GM12878 (cell line): ENCODE results near the gene C22orf42. TPM values are rescaled to one million over a fixed set of nuclear protein-coding genes. Genes with fewer than 3 reads are reported as not detected.

ENCODE experiments used
- ATAC-seq: fragments of 200-7000 bp; cut with Tn5 transposase; 3 replicates; pipeline ENCODE4 v1.9.1; 2020; ENCODE audit warnings: mild to moderate bottlenecking, moderate library complexity
- BruUV-seq: library from RNA; stranded (reverse); fragments of 400-500 nt; replicated peaks from 2 replicates; lab custom pipeline; 2021; lab: Mats Ljungman, UMichigan
- CTCF ChIA-PET: fragments of 300-600 bp; sonication (Branson Sonifier 250); formaldehyde crosslinking; extraction: SDS; loops from one replicate; lab custom pipeline; 2021; ENCODE audit warnings: inconsistent platforms; lab: Yijun Ruan, JAX
- POLR2A ChIA-PET: fragments of 350-600 bp; formaldehyde crosslinking; extraction: SDS; loops from one replicate; lab custom pipeline; 2021; ENCODE audit warnings: inconsistent platforms; lab: Charles Lee
- RAD21 ChIA-PET: fragments of 300-600 bp; sonication (Branson Sonifier 250); formaldehyde crosslinking; loops from one replicate; lab custom pipeline; 2023; ENCODE audit warnings: antibody characterized with exemption; ENCODE audit not compliant: unreplicated experiment; lab: Charles Lee
- SMC1A ChIA-PET: fragments of 300-600 bp; sonication (Branson Sonifier 250); formaldehyde crosslinking; loops from one replicate; lab custom pipeline; 2023; ENCODE audit not compliant: unreplicated experiment, uncharacterized antibody; lab: Charles Lee
- DNase-seq: peaks from one replicate; pipeline ENCODE4 v3.0.0-alpha.2; 2011; ENCODE audit warnings: low read depth, low spot score
- FAIRE-seq: peaks from 3 replicates; lab custom pipeline; 2011; peaks lifted over from hg19 to GRCh38; lab: Jason Lieb, UNC
- H2AFZ ChIP-seq: 2 replicates; pipeline ENCODE4 v1.6.0; 2011; ENCODE audit warnings: low read depth, low read length, control low read depth; ENCODE audit not compliant: control insufficient read depth
- H3K27ac ChIP-seq: 2 replicates; pipeline ENCODE4 v1.5.1; 2011; ENCODE audit warnings: control low read depth; ENCODE audit not compliant: control insufficient read depth, insufficient read depth
- H3K27me3 ChIP-seq, 2 experiments: replicated peaks in 1 of 2; 2 replicates each; pipeline versions ENCODE4 v1.6.0 to v1.6.1; 2011; ENCODE audit warnings: low read length in 1 of 2; ENCODE audit not compliant: control insufficient read depth in 2 of 2, insufficient read depth in 2 of 2
- H3K36me3 ChIP-seq, 2 experiments: 2 replicates each; pipeline ENCODE4 v1.5.1; 2011; ENCODE audit warnings: low read length in 1 of 2; ENCODE audit not compliant: control insufficient read depth in 2 of 2, insufficient read depth in 2 of 2
- H3K4me1 ChIP-seq: 2 replicates; pipeline ENCODE4 v1.6.1; 2011; ENCODE audit warnings: mild to moderate bottlenecking, low read length, moderate library complexity, mixed read lengths; ENCODE audit not compliant: control insufficient read depth, insufficient read depth
- H3K4me2 ChIP-seq: 2 replicates; pipeline ENCODE4 v1.6.0; 2011; ENCODE audit warnings: control low read depth; ENCODE audit not compliant: control insufficient read depth, insufficient read depth
- H3K4me3 ChIP-seq: fragments of 200-600 bp; sonication (generic); 2 replicates; pipeline ENCODE4 v1.5.1; 2016
- H3K79me2 ChIP-seq: 2 replicates; pipeline ENCODE4 v1.6.0; 2011; ENCODE audit warnings: low read length; ENCODE audit not compliant: control insufficient read depth, insufficient read depth
- H3K9ac ChIP-seq: 2 replicates; pipeline ENCODE4 v1.8.0; 2011; ENCODE audit warnings: low read length, control low read depth, mixed read lengths; ENCODE audit not compliant: control insufficient read depth, insufficient read depth
- H3K9me3 ChIP-seq: replicated peaks from 3 replicates; pipeline ENCODE4 v1.5.1; 2011; ENCODE audit warnings: mild to moderate bottlenecking, low read length; ENCODE audit not compliant: control insufficient read depth, insufficient read depth
- H4K20me1 ChIP-seq: 2 replicates; pipeline ENCODE4 v1.6.0; 2011; ENCODE audit not compliant: control insufficient read depth, insufficient read depth
- ASH2L ChIP-seq: fragments of 300-600, 200-600 bp; sonication (generic); IDR thresholded peaks from 2 replicates; pipeline ENCODE4 v1.6.1; 2017; ENCODE audit warnings: low read depth, mild to moderate bottlenecking, borderline replicate concordance
- BMI1 ChIP-seq: fragments of 450-650 bp; IDR thresholded peaks from 2 replicates; pipeline ENCODE4 v1.6.1; 2016; ENCODE audit warnings: mild to moderate bottlenecking, moderate library complexity, borderline replicate concordance
- CHD4 ChIP-seq: fragments of 200-600 bp; sonication (generic); IDR thresholded peaks from 2 replicates; pipeline ENCODE4 v1.6.1; 2016; ENCODE audit warnings: mild to moderate bottlenecking
- EED ChIP-seq: sonication (generic); IDR thresholded peaks from 2 replicates; pipeline ENCODE4 v1.6.1; 2016; ENCODE audit warnings: antibody characterized with exemption, low read depth
- IKZF2 ChIP-seq, 2 experiments: fragments of 450-650 bp; IDR thresholded peaks; 2 replicates each; pipeline ENCODE4 v1.6.1; 2017; ENCODE audit warnings: mild to moderate bottlenecking in 2 of 2, moderate library complexity in 2 of 2
- IRF4 ChIP-seq: IDR thresholded peaks from 2 replicates; pipeline ENCODE4 v1.6.1; 2011; ENCODE audit warnings: low read depth, low read length
- NFYA ChIP-seq: IDR thresholded peaks from 2 replicates; pipeline ENCODE4 v1.6.1; 2011; ENCODE audit warnings: low read depth, mild to moderate bottlenecking, low read length, improper control_type of control experiment, borderline replicate concordance
- NFYB ChIP-seq: IDR thresholded peaks from 2 replicates; pipeline ENCODE4 v1.6.1; 2011; ENCODE audit warnings: low read depth, mild to moderate bottlenecking, low read length, improper control_type of control experiment, moderate library complexity; ENCODE audit not compliant: insufficient read depth
- NR2C2 ChIP-seq: IDR thresholded peaks from 2 replicates; pipeline ENCODE4 v1.6.1; 2011; ENCODE audit warnings: borderline replicate concordance, low read depth; ENCODE audit not compliant: control insufficient read depth, insufficient read length
- RELA ChIP-seq: fragments of 450-650 bp; IDR thresholded peaks from 2 replicates; pipeline ENCODE4 v1.8.0; 2014; ENCODE audit warnings: borderline replicate concordance; ENCODE audit not compliant: partially characterized antibody
- SIX5 ChIP-seq: IDR thresholded peaks from 2 replicates; pipeline ENCODE4 v1.6.1; 2011; ENCODE audit warnings: mild to moderate bottlenecking, low read depth, low read length, moderate library complexity; ENCODE audit not compliant: severe bottlenecking
- ZBED1 ChIP-seq: IDR thresholded peaks from 2 replicates; pipeline ENCODE4 v1.6.1; 2016; ENCODE audit warnings: borderline replicate concordance
- ZSCAN29 ChIP-seq: fragments of 450-650 bp; IDR thresholded peaks from 2 replicates; pipeline ENCODE4 v1.6.1; 2017; ENCODE audit warnings: mild to moderate bottlenecking, moderate library complexity
- WGBS: methylation state at CpG from one replicate; pipeline ENCODE4 v1.1.6; 2016; ENCODE audit warnings: low lambda C conversion rate; ENCODE audit not compliant: insufficient replicate concordance, insufficient coverage; ENCODE audit errors: missing lambda C conversion rate; 5-methylcytosine and 5-hydroxymethylcytosine counted together
- in situ Hi-C: fragments of 300-500 bp; cut with MboI; formaldehyde crosslinking; loops from 9 replicates; pipeline ENCODE4 v1.14.3; 2018; ENCODE audit warnings: mixed read lengths
- intact Hi-C: fragments of 100-400 bp; cut with micrococcal nuclease; formaldehyde crosslinking; loops from one replicate; pipeline ENCODE4 v1.14.2; 2022; ENCODE audit not compliant: unreplicated experiment
- polyA plus RNA-seq, 11 experiments: library from polyadenylated mRNA; depleted of rRNA in 4 of 11; unstranded in 6 of 11; stranded (reverse) in 5 of 11; fragments of >200 nt; fragmentation: Nextera tagmentation in 4 of 11; fragmentation: Illumina TruSeq in 1 of 11; extraction: Ambion mirVana in 4 of 11; extraction: Trizol in 1 of 11; gene quantifications; 1 replicate in 1 of 11; 2 replicates in 10 of 11; pipeline versions ENCODE4 v1.2.1 to v1.2.3, GENCODE V29; 2011 to 2016; ENCODE audit warnings: inconsistent platforms in 2 of 11, missing spikeins in 2 of 11, low read depth in 1 of 11
- total RNA-seq, 4 experiments: library from RNA; depleted of rRNA in 3 of 4; stranded (reverse); fragments of >200 nt in 3 of 4; fragmentation: Illumina TruSeq in 1 of 4; extraction: Trizol in 1 of 4; gene quantifications; 2 replicates each; pipeline versions ENCODE4 v1.2.1 to v1.2.3, GENCODE V29; 2013 to 2021
- TF ChIP-seq, protein P1 (sequence below): fragments of 450-650 bp; IDR thresholded peaks from 2 replicates; pipeline ENCODE4 v1.6.1; 2014; ENCODE audit warnings: mild to moderate bottlenecking
- TF ChIP-seq, protein P2 (sequence below): IDR thresholded peaks from 2 replicates; pipeline ENCODE4 v1.6.1; 2012; ENCODE audit warnings: low read depth, low read length, improper control_type of control experiment
- TF ChIP-seq, protein P3 (sequence below): fragments of 450-650 bp; formaldehyde crosslinking; IDR thresholded peaks from 2 replicates; pipeline ENCODE4 v1.5.0; 2022; ENCODE audit warnings: mild to moderate bottlenecking, missing genetic modification characterization

C22orf42 gene
- total and polyA plus RNA-seq, 10 of the 15 experiments (the other 5 are each of a cell fraction or from before 2014, with no cell fraction given), result not detected

DNA sequence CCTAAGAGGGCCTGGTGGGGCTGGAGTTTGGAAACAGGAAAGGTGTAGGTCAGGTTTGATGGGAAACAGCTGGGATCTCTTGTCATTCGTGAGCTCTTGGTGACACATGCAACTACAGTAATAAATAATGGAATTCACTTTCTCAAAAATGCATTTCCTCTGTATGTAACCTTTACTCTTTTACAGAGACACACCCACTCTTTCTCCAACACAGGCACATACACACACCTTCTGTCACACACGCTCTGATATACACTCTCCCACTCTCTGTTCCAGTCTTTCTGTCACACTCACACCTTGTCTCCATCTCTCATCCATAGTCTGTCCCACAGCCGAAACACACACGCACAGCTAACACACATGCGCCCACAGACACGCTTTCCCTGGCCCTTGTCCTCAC, 6.6 kb upstream of the C22orf42 start:
- ChIA-PET SMC1A (no interaction called here), POLR2A (no interaction called here), CTCF (interaction anchor here (0.6 kb wide), 1 partner anchor 28 kb away, joined by 3 read pairs; no protein-coding TSS in a partner anchor), RAD21 (no interaction called here)
- BruUV-seq, result no TSS peak
- ATAC-seq (no peak), FAIRE-seq (no peak), DNase-seq (no peak)
- WGBS, result 24% methylated on average over 6 of the region's 6 CpGs
- no peaks in the 10 kb centered on the region for H4K20me1 ChIP-seq
- no peak overlapping the region for H3K9ac ChIP-seq
- intact Hi-C loops, result no loop called here
- H3K36me3 ChIP-seq, result no peaks in the 10 kb centered on the region
- no peaks in the 10 kb centered on the region for H3K9me3 ChIP-seq
- H3K4me3 ChIP-seq, result no peak overlapping the region
- no peak overlapping the region for H2AFZ ChIP-seq
- H3K4me1 ChIP-seq, result no peaks in the 10 kb centered on the region
- no peak overlapping the region for H3K4me2 ChIP-seq
- in situ Hi-C loops, result no loop called here
- no peaks in the 10 kb centered on the region for H3K27me3 ChIP-seq
- H3K79me2 ChIP-seq, result no peaks in the 10 kb centered on the region
- H3K27ac ChIP-seq, result no peak overlapping the region
- TF ChIP-seq NFYB, result no peak
- TF ChIP-seq IKZF2 (IDR thresholded peaks at IDR 0.05), result no peak
- TF ChIP-seq IRF4, result no peak
- TF ChIP-seq, protein P1, sequence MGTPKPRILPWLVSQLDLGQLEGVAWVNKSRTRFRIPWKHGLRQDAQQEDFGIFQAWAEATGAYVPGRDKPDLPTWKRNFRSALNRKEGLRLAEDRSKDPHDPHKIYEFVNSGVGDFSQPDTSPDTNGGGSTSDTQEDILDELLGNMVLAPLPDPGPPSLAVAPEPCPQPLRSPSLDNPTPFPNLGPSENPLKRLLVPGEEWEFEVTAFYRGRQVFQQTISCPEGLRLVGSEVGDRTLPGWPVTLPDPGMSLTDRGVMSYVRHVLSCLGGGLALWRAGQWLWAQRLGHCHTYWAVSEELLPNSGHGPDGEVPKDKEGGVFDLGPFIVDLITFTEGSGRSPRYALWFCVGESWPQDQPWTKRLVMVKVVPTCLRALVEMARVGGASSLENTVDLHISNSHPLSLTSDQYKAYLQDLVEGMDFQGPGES, result no peak
- no peak for TF ChIP-seq CHD4
- no peak for TF ChIP-seq ASH2L
- no peak for TF ChIP-seq NFYA
- TF ChIP-seq ZSCAN29, result no peak
- no peak for TF ChIP-seq SIX5
- TF ChIP-seq EED, result no peak
- no peak for TF ChIP-seq RELA
- TF ChIP-seq, protein P2, sequence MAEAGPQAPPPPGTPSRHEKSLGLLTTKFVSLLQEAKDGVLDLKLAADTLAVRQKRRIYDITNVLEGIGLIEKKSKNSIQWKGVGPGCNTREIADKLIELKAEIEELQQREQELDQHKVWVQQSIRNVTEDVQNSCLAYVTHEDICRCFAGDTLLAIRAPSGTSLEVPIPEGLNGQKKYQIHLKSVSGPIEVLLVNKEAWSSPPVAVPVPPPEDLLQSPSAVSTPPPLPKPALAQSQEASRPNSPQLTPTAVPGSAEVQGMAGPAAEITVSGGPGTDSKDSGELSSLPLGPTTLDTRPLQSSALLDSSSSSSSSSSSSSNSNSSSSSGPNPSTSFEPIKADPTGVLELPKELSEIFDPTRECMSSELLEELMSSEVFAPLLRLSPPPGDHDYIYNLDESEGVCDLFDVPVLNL, result no peak
- TF ChIP-seq, protein P3, sequence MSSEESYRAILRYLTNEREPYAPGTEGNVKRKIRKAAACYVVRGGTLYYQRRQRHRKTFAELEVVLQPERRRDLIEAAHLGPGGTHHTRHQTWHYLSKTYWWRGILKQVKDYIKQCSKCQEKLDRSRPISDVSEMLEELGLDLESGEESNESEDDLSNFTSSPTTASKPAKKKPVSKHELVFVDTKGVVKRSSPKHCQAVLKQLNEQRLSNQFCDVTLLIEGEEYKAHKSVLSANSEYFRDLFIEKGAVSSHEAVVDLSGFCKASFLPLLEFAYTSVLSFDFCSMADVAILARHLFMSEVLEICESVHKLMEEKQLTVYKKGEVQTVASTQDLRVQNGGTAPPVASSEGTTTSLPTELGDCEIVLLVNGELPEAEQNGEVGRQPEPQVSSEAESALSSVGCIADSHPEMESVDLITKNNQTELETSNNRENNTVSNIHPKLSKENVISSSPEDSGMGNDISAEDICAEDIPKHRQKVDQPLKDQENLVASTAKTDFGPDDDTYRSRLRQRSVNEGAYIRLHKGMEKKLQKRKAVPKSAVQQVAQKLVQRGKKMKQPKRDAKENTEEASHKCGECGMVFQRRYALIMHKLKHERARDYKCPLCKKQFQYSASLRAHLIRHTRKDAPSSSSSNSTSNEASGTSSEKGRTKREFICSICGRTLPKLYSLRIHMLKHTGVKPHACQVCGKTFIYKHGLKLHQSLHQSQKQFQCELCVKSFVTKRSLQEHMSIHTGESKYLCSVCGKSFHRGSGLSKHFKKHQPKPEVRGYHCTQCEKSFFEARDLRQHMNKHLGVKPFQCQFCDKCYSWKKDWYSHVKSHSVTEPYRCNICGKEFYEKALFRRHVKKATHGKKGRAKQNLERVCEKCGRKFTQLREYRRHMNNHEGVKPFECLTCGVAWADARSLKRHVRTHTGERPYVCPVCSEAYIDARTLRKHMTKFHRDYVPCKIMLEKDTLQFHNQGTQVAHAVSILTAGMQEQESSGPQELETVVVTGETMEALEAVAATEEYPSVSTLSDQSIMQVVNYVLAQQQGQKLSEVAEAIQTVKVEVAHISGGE, result no peak
- no peak for TF ChIP-seq NR2C2
- TF ChIP-seq ZBED1, result no peak
- no peak for TF ChIP-seq BMI1
